Activated T-cell treated with anti-CD3 and anti-CD28 coated beads, Interleukin-2, amount 50 U/mL, for 48 hours (primary cell): Measurements from ENCODE around the gene KRTAP2-3.
"Not testable (repeated sequence)": the region's sequence is repeated elsewhere in the genome, so short reads cannot be mapped to it uniquely, and the experiment has no call there.

Experiments
- DNase-seq, 2 experiments: peaks; one replicate each; pipeline ENCODE4 v3.0.0-alpha.2; 2020

KRTAP2-3 gene

GRCh38 chr17:41060052-41060604 is at the start of gene KRTAP2-3:
KRTAP2-3 (minus strand) TSS chr17:41060114; CDS start chr17:41060050, 64 bp downstream.
- DNase-seq = no peak

GRCh38 chr17:41108728-41109386 is 48.9 kb upstream of the KRTAP2-3 start:
- DNase-seq = not testable (repeated sequence)

- no peak for DNase-seq
Measured at GRCh38 chr17:41107941-41108450, 48.1 kb upstream of the KRTAP2-3 start.

GRCh38 chr17:41105347-41105746 is 45.4 kb upstream of the KRTAP2-3 start, which contains the start of gene KRTAP4-9:
KRTAP4-9 (plus strand) TSS chr17:41105389; CDS start chr17:41105389, 0 bp downstream.
- DNase-seq = not testable (repeated sequence)

GRCh38 chr17:41104386-41105038 is 44.6 kb upstream of the KRTAP2-3 start:
- not testable (repeated sequence) for DNase-seq

- DNase-seq = no peak
Measured at GRCh38 chr17:41103896-41104295, 44.0 kb upstream of the KRTAP2-3 start.

GRCh38 chr17:41101586-41102259 is 41.8 kb upstream of the KRTAP2-3 start, which contains the start of gene KRTAP4-16:
KRTAP4-16 (minus strand) TSS chr17:41102209; CDS start chr17:41102209, 0 bp downstream.
- DNase-seq = no peak

GRCh38 chr17:41099682-41100480 is 40.0 kb upstream of the KRTAP2-3 start:
- not testable (repeated sequence) for DNase-seq

GRCh38 chr17:41098481-41098880 is 38.6 kb upstream of the KRTAP2-3 start:
- DNase-seq = no peak

GRCh38 chr17:41098042-41098441 is 38.1 kb upstream of the KRTAP2-3 start, which contains the start of gene KRTAP4-8:
KRTAP4-8 (minus strand) TSS chr17:41098142; CDS start chr17:41098084, 58 bp downstream.
- no peak for DNase-seq

- no peak for DNase-seq
Measured at GRCh38 chr17:41096055-41096454, 36.1 kb upstream of the KRTAP2-3 start.

- not testable (repeated sequence) for DNase-seq
Measured at GRCh38 chr17:41088760-41089352, 28.9 kb upstream of the KRTAP2-3 start.

- not testable (repeated sequence) for DNase-seq
Measured at GRCh38 chr17:41084100-41084856, 24.4 kb upstream of the KRTAP2-3 start, which contains the start of gene KRTAP4-7. KRTAP4-7 (plus strand) TSS chr17:41084150; CDS start chr17:41084207, 57 bp downstream.

GRCh38 chr17:41083427-41083826 is 23.5 kb upstream of the KRTAP2-3 start:
- not testable (repeated sequence) for DNase-seq

GRCh38 chr17:41082626-41083025 is 22.7 kb upstream of the KRTAP2-3 start:
- DNase-seq = no peak

GRCh38 chr17:41076788-41077187 is 16.9 kb upstream of the KRTAP2-3 start:
- no peak for DNase-seq

- no peak for DNase-seq
Measured at GRCh38 chr17:41073676-41074075, 13.8 kb upstream of the KRTAP2-3 start.

- DNase-seq = no peak
Measured at GRCh38 chr17:41071606-41072360, 11.9 kb upstream of the KRTAP2-3 start.

GRCh38 chr17:41069031-41069430 is 9.1 kb upstream of the KRTAP2-3 start:
- no peak for DNase-seq

- no peak for DNase-seq
Measured at GRCh38 chr17:41067281-41067680, 7.4 kb upstream of the KRTAP2-3 start.
